D721Med (cell line): ENCODE data around the gene SPAG16.
A peak's percentile ranks its signal among the peaks of the same experiment; 100 is the strongest.

Experiments
- DNase-seq: peaks from one replicate; pipeline ENCODE4 v3.0.0; 2011; ENCODE audit warnings: low spot score; ENCODE audit not compliant: insufficient read length
- FAIRE-seq: peaks from 2 replicates; lab custom pipeline; 2011; peaks lifted over from hg19 to GRCh38; lab: Jason Lieb, UNC
- TF ChIP-seq, protein P1 (sequence below): IDR thresholded peaks from 2 replicates; pipeline ENCODE4 v1.5.1; 2012; ENCODE audit warnings: mild to moderate bottlenecking, control low read depth; ENCODE audit not compliant: insufficient read depth; ENCODE audit errors: missing control alignments

The SPAG16 gene

DNA sequence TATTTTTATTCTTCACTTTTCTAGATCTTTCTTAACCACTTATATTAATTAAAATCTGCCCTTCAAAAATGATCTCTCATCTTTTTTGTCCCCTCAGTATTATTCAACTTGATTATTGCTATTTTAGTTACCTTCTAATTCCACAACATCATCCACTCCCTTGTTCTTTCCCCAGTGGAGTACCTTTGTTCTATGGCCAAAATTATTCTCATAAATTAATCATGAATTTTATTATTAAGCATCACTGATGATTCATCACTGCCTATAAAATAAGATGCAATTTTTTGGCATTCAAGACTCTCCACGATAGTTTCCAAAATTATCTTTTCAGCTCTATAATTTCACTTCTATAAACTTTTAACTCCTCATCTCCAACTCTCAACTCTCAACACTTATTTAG is 505.7 kb downstream of the SPAG16 start:
- DNase-seq: no peak
- FAIRE-seq: no peak
- TF ChIP-seq, protein P1, sequence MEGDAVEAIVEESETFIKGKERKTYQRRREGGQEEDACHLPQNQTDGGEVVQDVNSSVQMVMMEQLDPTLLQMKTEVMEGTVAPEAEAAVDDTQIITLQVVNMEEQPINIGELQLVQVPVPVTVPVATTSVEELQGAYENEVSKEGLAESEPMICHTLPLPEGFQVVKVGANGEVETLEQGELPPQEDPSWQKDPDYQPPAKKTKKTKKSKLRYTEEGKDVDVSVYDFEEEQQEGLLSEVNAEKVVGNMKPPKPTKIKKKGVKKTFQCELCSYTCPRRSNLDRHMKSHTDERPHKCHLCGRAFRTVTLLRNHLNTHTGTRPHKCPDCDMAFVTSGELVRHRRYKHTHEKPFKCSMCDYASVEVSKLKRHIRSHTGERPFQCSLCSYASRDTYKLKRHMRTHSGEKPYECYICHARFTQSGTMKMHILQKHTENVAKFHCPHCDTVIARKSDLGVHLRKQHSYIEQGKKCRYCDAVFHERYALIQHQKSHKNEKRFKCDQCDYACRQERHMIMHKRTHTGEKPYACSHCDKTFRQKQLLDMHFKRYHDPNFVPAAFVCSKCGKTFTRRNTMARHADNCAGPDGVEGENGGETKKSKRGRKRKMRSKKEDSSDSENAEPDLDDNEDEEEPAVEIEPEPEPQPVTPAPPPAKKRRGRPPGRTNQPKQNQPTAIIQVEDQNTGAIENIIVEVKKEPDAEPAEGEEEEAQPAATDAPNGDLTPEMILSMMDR: no peak

DNA sequence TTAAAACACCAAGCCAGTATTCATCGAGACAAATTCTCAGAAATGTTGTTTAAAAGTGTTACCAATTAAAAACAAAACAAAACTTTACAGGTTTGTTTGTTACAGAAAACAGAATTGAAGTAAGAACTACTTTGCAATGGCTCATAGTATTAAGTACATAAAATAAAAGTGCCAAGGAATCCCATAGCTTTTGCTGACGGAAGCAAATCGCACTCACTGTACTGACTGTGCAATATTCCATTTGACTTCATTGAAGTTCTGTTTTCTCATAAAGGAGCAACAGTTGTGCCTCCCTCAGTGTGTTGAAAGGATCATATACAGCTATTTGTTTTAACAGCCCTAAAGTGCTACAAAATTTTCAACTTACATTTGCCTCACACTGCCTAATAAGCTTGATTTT is 507.8 kb downstream of the SPAG16 start:
- TF ChIP-seq, protein P1: no peak
- no peak for DNase-seq
- FAIRE-seq: no peak

DNA sequence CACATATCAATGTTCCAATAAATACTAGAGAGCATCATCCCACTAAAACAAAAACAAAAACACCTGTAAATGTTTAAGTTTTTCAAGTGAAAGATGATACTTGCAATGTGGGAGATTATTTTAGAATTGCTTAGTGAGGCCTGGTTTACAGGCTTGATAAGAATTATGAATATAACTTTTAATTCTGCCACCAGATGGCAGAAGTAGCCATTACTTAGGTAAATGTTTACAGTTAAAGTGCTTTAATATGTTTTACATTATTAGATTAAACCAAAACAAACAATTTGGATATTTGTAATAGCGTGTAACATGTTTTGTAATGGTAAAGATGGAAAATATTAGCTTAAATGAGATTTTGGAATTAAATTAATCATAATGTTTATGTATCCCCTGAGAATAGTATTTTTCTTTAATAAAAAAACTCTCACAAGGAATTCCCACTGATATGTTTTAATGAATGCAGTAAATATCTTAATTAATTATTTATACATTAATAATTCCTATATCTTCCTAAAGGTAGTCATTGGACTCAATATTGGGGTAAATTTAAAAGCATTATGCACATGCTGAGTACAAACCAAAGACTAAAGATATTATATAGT is 522.0 kb downstream of the SPAG16 start:
- TF ChIP-seq, protein P1: peak; percentile 29
- FAIRE-seq: no peak
- no peak for DNase-seq

DNA sequence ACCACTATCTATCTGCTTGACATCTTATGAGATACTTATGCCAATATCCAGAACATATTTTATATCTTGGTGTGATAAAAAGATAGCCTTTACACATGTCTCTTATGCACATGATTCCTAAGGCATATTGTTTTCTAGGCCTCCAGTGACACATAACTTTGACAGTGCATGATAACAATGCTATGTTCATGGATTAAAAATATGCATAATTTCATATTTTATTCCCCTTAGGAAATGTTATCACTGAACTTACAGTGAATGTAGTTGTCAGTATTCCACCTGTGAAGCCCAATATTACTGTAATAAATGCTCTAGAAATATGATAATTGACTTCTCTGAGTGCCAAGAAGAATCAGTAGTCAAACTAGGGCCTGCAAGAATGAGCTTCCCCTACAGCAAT is 532.3 kb downstream of the SPAG16 start:
- FAIRE-seq (no peak), DNase-seq (no peak)
- TF ChIP-seq, protein P1: no peak

DNA sequence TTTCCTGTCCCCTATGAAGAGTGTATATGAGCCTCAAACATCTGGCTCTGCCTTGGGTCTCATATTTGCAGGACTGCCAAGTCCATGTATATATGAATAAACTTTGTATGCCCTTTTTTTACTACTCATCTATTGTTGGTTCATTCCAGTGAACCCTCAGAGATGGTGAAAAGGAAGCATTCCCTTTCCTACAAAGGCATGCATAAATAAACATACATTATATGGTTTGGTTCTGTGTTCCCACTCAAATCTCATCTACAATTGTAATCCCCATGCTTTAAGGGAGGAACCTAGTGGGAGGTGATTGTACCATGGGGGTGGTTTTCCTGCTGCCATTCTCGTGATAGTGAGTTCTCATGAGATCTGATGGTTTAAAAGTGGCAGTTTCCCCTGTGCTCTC is 534.2 kb downstream of the SPAG16 start:
- DNase-seq (no peak), FAIRE-seq (no peak)
- TF ChIP-seq, protein P1: no peak

DNA sequence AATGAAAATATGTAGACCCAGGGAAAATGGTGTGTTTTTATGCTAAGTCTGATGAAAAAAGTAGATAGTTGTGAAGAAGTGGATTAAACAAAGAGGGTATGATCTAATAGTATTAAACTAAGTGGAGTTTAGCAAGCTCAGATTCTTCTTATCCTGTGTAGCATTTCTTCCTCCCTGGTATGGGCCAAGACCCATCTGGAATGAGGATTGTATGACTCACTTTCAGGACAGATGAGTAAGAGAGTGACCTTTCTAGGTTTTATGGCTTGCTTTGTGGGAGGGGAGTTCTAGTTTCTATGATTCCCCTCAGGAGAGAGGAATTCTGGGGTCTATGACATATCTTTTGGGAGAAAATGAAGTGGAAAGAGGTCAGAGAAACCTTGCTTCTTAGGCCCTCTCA is 550.1 kb downstream of the SPAG16 start:
- no peak for FAIRE-seq
- DNase-seq: no peak
- TF ChIP-seq, protein P1: no peak

DNA sequence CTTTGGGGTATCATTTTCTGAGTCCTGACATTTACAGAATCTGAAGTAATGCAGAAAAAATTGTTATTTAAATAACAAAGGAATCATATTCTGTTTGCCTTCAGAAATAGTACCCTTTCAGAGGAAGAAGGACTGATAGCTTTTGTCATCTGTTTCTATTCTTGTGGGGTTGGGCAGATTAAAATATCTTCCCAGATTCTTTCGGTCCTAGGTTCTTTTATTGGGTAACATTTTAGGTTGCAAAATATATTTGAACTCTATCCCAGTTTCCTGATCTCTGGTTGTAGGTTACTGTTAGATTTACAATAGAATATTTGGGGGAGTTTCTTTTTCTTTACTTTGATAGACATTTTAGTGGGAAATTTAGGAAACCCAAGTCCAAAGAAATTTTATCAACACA is 550.5 kb downstream of the SPAG16 start:
- TF ChIP-seq, protein P1: no peak
- FAIRE-seq (no peak), DNase-seq (no peak)
